Brain microvascular endothelial cell (primary cell): Measurements from ENCODE around the gene EPHB6.

Experiments used
- DNase-seq: peaks from one replicate; pipeline ENCODE4 v3.0.0-alpha.2; 2020
- H3K27ac ChIP-seq: fragments of 250-450 bp; sonication (Bioruptor Pico); 2 replicates; pipeline ENCODE4 v1.5.1; 2020; ENCODE audit warnings: mild to moderate bottlenecking, moderate library complexity
- H3K27me3 ChIP-seq: fragments of 250-450 bp; sonication (Bioruptor Pico); replicated peaks from 2 replicates; pipeline ENCODE4 v1.5.1; 2020; ENCODE audit warnings: mild to moderate bottlenecking
- H3K36me3 ChIP-seq: fragments of 250-450 bp; sonication (Bioruptor Pico); replicated peaks from 2 replicates; pipeline ENCODE4 v1.5.1; 2020; ENCODE audit warnings: mild to moderate bottlenecking
- H3K4me3 ChIP-seq: 2 replicates; pipeline ENCODE4 v1.5.1; 2011; ENCODE audit warnings: low read depth, mild to moderate bottlenecking, control low read depth, low read length, moderate library complexity
- CTCF ChIP-seq: IDR thresholded peaks from 2 replicates; pipeline ENCODE4 v1.5.1; 2011; ENCODE audit warnings: low read depth, mild to moderate bottlenecking, moderate library complexity, low read length, control low read depth, inconsistent platforms; ENCODE audit errors: missing control alignments
- in situ Hi-C: cut with HindIII; loops from 2 replicates; pipeline ENCODE4 v1.10.0; 2017; ENCODE audit warnings: low sequenced_read_pairs, low pct_ligation_motif_present

The EPHB6 gene

GRCh38 chr7:142857625-142858024 is 2.7 kb downstream of the EPHB6 start:
- TF ChIP-seq CTCF = no peak
- no peak for DNase-seq
- Histone ChIP-seq H3K36me3 (no peaks in the 10 kb centered on the region), H3K27ac (no peak overlapping the region), H3K4me3 (no peak overlapping the region), H3K27me3 (no peaks in the 10 kb centered on the region)
- in situ Hi-C loops = no loop called here

- in situ Hi-C loops = no loop called here
- DNase-seq = no peak
- H3K36me3 ChIP-seq = no peaks in the 10 kb centered on the region
- TF ChIP-seq CTCF = no peak
- no peak overlapping the region for H3K27ac ChIP-seq
- H3K27me3 ChIP-seq = no peaks in the 10 kb centered on the region
- H3K4me3 ChIP-seq = no peak overlapping the region
Observed at GRCh38 chr7:142859411-142859810, 4.5 kb downstream of the EPHB6 start.

GRCh38 chr7:142859829-142860228 is 5.0 kb downstream of the EPHB6 start:
- DNase-seq = peak; percentile 83
- in situ Hi-C loops = no loop called here
- Histone ChIP-seq H3K36me3 (no peaks in the 10 kb centered on the region), H3K27ac (no peak overlapping the region), H3K27me3 (no peaks in the 10 kb centered on the region), H3K4me3 (no peak overlapping the region)
- no peak for TF ChIP-seq CTCF

GRCh38 chr7:142860968-142861367 is 6.1 kb downstream of the EPHB6 start:
- Histone ChIP-seq H3K27ac (no peak overlapping the region), H3K4me3 (no peak overlapping the region), H3K27me3 (no peaks in the 10 kb centered on the region), H3K36me3 (no peaks in the 10 kb centered on the region)
- no peak for DNase-seq
- in situ Hi-C loops = no loop called here
- TF ChIP-seq CTCF = no peak

- H3K36me3 ChIP-seq = no peaks in the 10 kb centered on the region
- no peak overlapping the region for H3K4me3 ChIP-seq
- no peak overlapping the region for H3K27ac ChIP-seq
- no peak for TF ChIP-seq CTCF
- DNase-seq = no peak
- in situ Hi-C loops = no loop called here
- no peaks in the 10 kb centered on the region for H3K27me3 ChIP-seq
Observed at GRCh38 chr7:142862351-142862750, 7.5 kb downstream of the EPHB6 start.

GRCh38 chr7:142862786-142863400 is 8.0 kb downstream of the EPHB6 start:
- Histone ChIP-seq H3K4me3 (no peak overlapping the region), H3K27ac (no peak overlapping the region), H3K27me3 (no peaks in the 10 kb centered on the region), H3K36me3 (no peaks in the 10 kb centered on the region)
- in situ Hi-C loops = no loop called here
- no peak for TF ChIP-seq CTCF
- no peak for DNase-seq
